SK-N-SH (cell line): ENCODE results near the gene MKRN2OS. TPM values are rescaled to one million over a fixed set of nuclear protein-coding genes. Genes with fewer than 3 reads are reported as not detected.
A peak's percentile ranks its signal among the peaks of the same experiment; 100 is the strongest.

Experiments used
- CTCF ChIA-PET: fragments of 300-600, 350-600 bp; formaldehyde crosslinking; extraction: SDS; loops from one replicate; lab custom pipeline; 2021; lab: Yijun Ruan, JAX
- POLR2A ChIA-PET: fragments of 350-600 bp; sonication (Branson Sonifier 250); formaldehyde crosslinking; extraction: SDS; loops from one replicate; lab custom pipeline; 2020; ENCODE audit warnings: antibody characterized with exemption, inconsistent platforms; lab: Yijun Ruan, JAX
- DNase-seq: peaks from one replicate; pipeline ENCODE4 v3.0.0; 2012
- H2AFZ ChIP-seq: fragments of 200-600 bp; sonication (generic); 2 replicates; pipeline ENCODE4 v1.8.1; 2016; ENCODE audit warnings: antibody characterized with exemption, mild to moderate bottlenecking, low read depth
- H3F3A ChIP-seq: fragments of 200-600 bp; sonication (generic); replicated peaks from 2 replicates; pipeline ENCODE3; 2016; ENCODE audit warnings: antibody characterized with exemption, mild to moderate bottlenecking; ENCODE audit not compliant: insufficient read depth
- H3K27ac ChIP-seq, 2 experiments: fragments of 200-500 bp in 1 of 2; fragments of 200-600 bp in 1 of 2; sonication (Bioruptor generic) in 1 of 2; sonication (generic), shearing (Covaris generic) in 1 of 2; 2 replicates each; pipeline versions ENCODE4 v1.5.1 to v1.6.1; 2014 to 2016; ENCODE audit warnings: low read depth in 2 of 2, inconsistent platforms in 1 of 2, low read length in 1 of 2, mild to moderate bottlenecking in 1 of 2, mixed read lengths in 1 of 2
- H3K27me3 ChIP-seq: fragments of 200-600 bp; sonication (generic), shearing (Covaris generic); 2 replicates; pipeline ENCODE4 v1.6.1; 2016; ENCODE audit warnings: mixed run types; ENCODE audit not compliant: insufficient read depth
- H3K36me3 ChIP-seq, 2 experiments: fragments of 200-500 bp in 1 of 2; fragments of 200-600 bp in 1 of 2; sonication (Bioruptor generic) in 1 of 2; sonication (generic) in 1 of 2; replicated peaks in 1 of 2; 2 replicates each; pipeline versions ENCODE3 to v1.5.1; 2014 to 2016; ENCODE audit warnings: low read length in 1 of 2, mild to moderate bottlenecking in 1 of 2; ENCODE audit not compliant: insufficient read depth in 2 of 2, control insufficient read depth in 1 of 2
- H3K4me1 ChIP-seq, 2 experiments: fragments of 200-500 bp in 1 of 2; fragments of 200-600 bp in 1 of 2; sonication (Bioruptor generic) in 1 of 2; sonication (generic), shearing (Covaris generic) in 1 of 2; 2 replicates each; pipeline versions ENCODE4 v1.5.1 to v1.6.1; 2014 to 2016; ENCODE audit warnings: low read depth in 1 of 2, low read length in 1 of 2, mixed run types in 1 of 2; ENCODE audit not compliant: insufficient read depth in 2 of 2, control insufficient read depth in 1 of 2
- H3K4me2 ChIP-seq: fragments of 200-600 bp; sonication (generic), shearing (Covaris generic); 2 replicates; pipeline ENCODE4 v1.6.1; 2017; ENCODE audit warnings: mixed run types
- H3K4me3 ChIP-seq, 2 experiments: fragments of 200-500 bp in 1 of 2; fragments of 200-600 bp in 1 of 2; sonication (Bioruptor generic) in 1 of 2; sonication (generic), shearing (Covaris generic) in 1 of 2; 2 replicates each; pipeline versions ENCODE4 v1.5.1 to v1.8.1; 2014 to 2016; ENCODE audit warnings: low read depth in 2 of 2, inconsistent platforms in 1 of 2, low read length in 1 of 2, mild to moderate bottlenecking in 1 of 2, mixed read lengths in 1 of 2, moderate library complexity in 1 of 2
- H3K79me2 ChIP-seq: fragments of 200-600 bp; sonication (generic); 2 replicates; pipeline ENCODE4 v1.8.1; 2017; ENCODE audit warnings: mild to moderate bottlenecking; ENCODE audit not compliant: insufficient read depth
- H3K9ac ChIP-seq: fragments of 200-600 bp; sonication (generic); 2 replicates; pipeline ENCODE4 v1.6.1; 2017; ENCODE audit warnings: mixed run types
- H3K9me2 ChIP-seq: fragments of 200-600 bp; sonication (generic); 2 replicates; pipeline ENCODE4 v1.6.1; 2017; ENCODE audit warnings: mixed run types
- H3K9me3 ChIP-seq: fragments of 200-600 bp; sonication (generic); 2 replicates; pipeline ENCODE4 v1.6.1; 2017; ENCODE audit warnings: mixed run types, mild to moderate bottlenecking, moderate library complexity
- H4K20me1 ChIP-seq: fragments of 200-600 bp; sonication (generic); 2 replicates; pipeline ENCODE4 v1.6.1; 2017; ENCODE audit warnings: mild to moderate bottlenecking, mixed run types; ENCODE audit not compliant: insufficient read depth
- CHD2 ChIP-seq: fragments of 150-350 bp; IDR thresholded peaks from 2 replicates; pipeline ENCODE4 v1.6.1; 2018; ENCODE audit warnings: low read length; ENCODE audit not compliant: partially characterized antibody
- FOXM1 ChIP-seq: IDR thresholded peaks from 2 replicates; pipeline ENCODE4 v1.4.0; 2012; ENCODE audit warnings: low read depth, mild to moderate bottlenecking
- GABPA ChIP-seq: IDR thresholded peaks from 2 replicates; pipeline ENCODE4 v1.4.0; 2012; ENCODE audit warnings: low read depth, mild to moderate bottlenecking
- GATA2 ChIP-seq: sonication (generic); formaldehyde crosslinking; IDR thresholded peaks from 2 replicates; pipeline ENCODE4 v1.5.0; 2020; ENCODE audit warnings: mild to moderate bottlenecking, missing genetic modification reagents
- JUND ChIP-seq: IDR thresholded peaks from 2 replicates; pipeline ENCODE4 v1.4.0; 2012
- MXI1 ChIP-seq: IDR thresholded peaks from 2 replicates; pipeline ENCODE4 v1.6.1; 2012; ENCODE audit warnings: mild to moderate bottlenecking, low read depth, low read length, improper control_type of control experiment
- NRF1 ChIP-seq: IDR thresholded peaks from 2 replicates; pipeline ENCODE4 v1.6.1; 2012; ENCODE audit warnings: low read depth, mild to moderate bottlenecking, low read length
- RFX5 ChIP-seq: IDR thresholded peaks from 2 replicates; pipeline ENCODE4 v1.6.1; 2012; ENCODE audit warnings: mild to moderate bottlenecking, improper control_type of control experiment, low read length
- SIN3A ChIP-seq: IDR thresholded peaks from 2 replicates; pipeline ENCODE4 v1.6.1; 2012; ENCODE audit warnings: low read depth, mild to moderate bottlenecking, low read length, moderate library complexity, borderline replicate concordance
- TAF1 ChIP-seq: IDR thresholded peaks from 2 replicates; pipeline ENCODE4 v1.6.1; 2012; ENCODE audit warnings: low read depth, mild to moderate bottlenecking, low read length, moderate library complexity, borderline replicate concordance
- USF2 ChIP-seq: fragments of 150-350 bp; IDR thresholded peaks from 2 replicates; pipeline ENCODE4 v1.6.1; 2017; ENCODE audit warnings: antibody characterized with exemption, low read length, low read depth, borderline replicate concordance
- ZBTB33 ChIP-seq: IDR thresholded peaks from 2 replicates; pipeline ENCODE4 v1.4.0; 2012; ENCODE audit warnings: low read depth, borderline replicate concordance
- WGBS: methylation state at CpG from one replicate; pipeline ENCODE4 v1.1.6; 2017; ENCODE audit warnings: low lambda C conversion rate; 5-methylcytosine and 5-hydroxymethylcytosine counted together
- polyA plus RNA-seq, 3 experiments: library from polyadenylated mRNA; depleted of rRNA; stranded (reverse); fragments of >200 nt; gene quantifications; 2 replicates each; pipeline ENCODE4 v1.2.3, GENCODE V29; 2012
- TF ChIP-seq, protein P1 (sequence below): IDR thresholded peaks from 2 replicates; pipeline ENCODE4 v1.6.1; 2012; ENCODE audit warnings: mild to moderate bottlenecking, low read depth, low read length, moderate library complexity

MKRN2OS gene
- polyA plus RNA-seq, 1 of the 3 experiments (the other 2 are of a cell fraction) = not detected

GRCh38 chr3:12559520-12559919 is 14.2 kb upstream of the MKRN2OS start:
- 97% methylated on average over 3 of the region's 3 CpGs for WGBS
- Histone ChIP-seq H3K79me2 (peaks cover 75% of the 10 kb centered on the region), H4K20me1 (peaks cover 54% of the 10 kb centered on the region), H3K4me3 (no peak overlapping the region), H3F3A (no peaks in the 10 kb centered on the region), H3K4me2 (0 out of 2 replicates have a peak overlapping the region, but pooled peaks have one; percentile 74), H3K9ac (no peak overlapping the region), H3K4me1 (peaks cover 8 to 16% of the 10 kb centered on the region in 2 experiments; a peak in 3 of 4 replicates), H3K9me3 (no peaks in the 10 kb centered on the region), H3K27me3 (no peaks in the 10 kb centered on the region), H3K9me2 (no peaks in the 10 kb centered on the region), H3K36me3 (no peaks in the 10 kb centered on the region), H2AFZ (no peak overlapping the region), H3K27ac (no peak overlapping the region)
- CTCF ChIA-PET = interaction anchor here (1.3 to 1.4 kb wide), 2 partner anchors 18 to 424 kb away, joined by 3 to 4 read pairs; no protein-coding TSS in a partner anchor
- TF ChIP-seq USF2 (no peak), GABPA (no peak)
- POLR2A ChIA-PET = no interaction called here
- DNase-seq = no peak

DNA sequence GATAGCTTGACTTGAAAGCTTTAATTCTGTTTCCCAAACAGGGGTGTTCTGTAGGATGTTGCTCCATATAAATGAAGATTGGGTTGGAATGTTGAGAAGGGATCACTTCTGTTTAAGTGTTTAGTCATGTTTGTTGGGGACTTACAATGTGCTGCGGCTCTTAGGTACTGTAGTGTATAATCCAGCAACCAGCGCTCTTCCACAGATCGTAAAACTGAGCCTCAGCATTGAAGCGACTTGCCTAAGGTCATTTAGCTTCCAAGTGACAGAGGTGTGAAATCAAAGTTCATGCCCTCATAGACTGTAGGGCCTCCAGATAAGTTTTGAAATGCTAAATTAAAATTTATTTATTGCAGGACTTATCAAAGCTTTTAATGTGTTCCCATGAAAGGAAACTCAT is 13.4 kb upstream of the MKRN2OS start:
- WGBS = 89% methylated on average over 4 of the region's 4 CpGs
- Histone ChIP-seq H3K27ac (no peak overlapping the region), H3K4me3 (peak overlapping the region; percentile 92 to 94; a peak in 2 of 4 replicates), H3K9me3 (no peaks in the 10 kb centered on the region), H3K9ac (peak overlapping the region; percentile 87; the same call in 1 of the 2 replicates), H3F3A (no peaks in the 10 kb centered on the region), H3K36me3 (no peaks in the 10 kb centered on the region), H3K9me2 (no peaks in the 10 kb centered on the region), H3K4me1 (peaks cover 8 to 16% of the 10 kb centered on the region in 2 experiments; a peak in 3 of 4 replicates), H3K27me3 (no peaks in the 10 kb centered on the region), H2AFZ (no peak overlapping the region), H3K79me2 (peaks cover 67% of the 10 kb centered on the region), H3K4me2 (peak overlapping the region; percentile 74), H4K20me1 (peaks cover 54% of the 10 kb centered on the region)
- POLR2A ChIA-PET = interaction anchor here (0.7 kb wide), 1 partner anchor 39 kb away, joined by 3 read pairs; no protein-coding TSS in a partner anchor
- CTCF ChIA-PET = interaction anchor here (1.1 to 1.3 kb wide), 2 partner anchors 18 to 57 kb away, joined by 3 to 4 read pairs; no protein-coding TSS in a partner anchor
- DNase-seq = no peak
- TF ChIP-seq JUND = no peak
- no peak for TF ChIP-seq USF2
- no peak for TF ChIP-seq MXI1
- no peak for TF ChIP-seq NRF1
- no peak for TF ChIP-seq TAF1
- no peak for TF ChIP-seq FOXM1
- no peak for TF ChIP-seq RFX5
- TF ChIP-seq GATA2 (CRISPR knock-in tag) = no peak
- no peak for TF ChIP-seq CHD2
- no peak for TF ChIP-seq SIN3A
- TF ChIP-seq GABPA = no peak
- TF ChIP-seq, protein P1, sequence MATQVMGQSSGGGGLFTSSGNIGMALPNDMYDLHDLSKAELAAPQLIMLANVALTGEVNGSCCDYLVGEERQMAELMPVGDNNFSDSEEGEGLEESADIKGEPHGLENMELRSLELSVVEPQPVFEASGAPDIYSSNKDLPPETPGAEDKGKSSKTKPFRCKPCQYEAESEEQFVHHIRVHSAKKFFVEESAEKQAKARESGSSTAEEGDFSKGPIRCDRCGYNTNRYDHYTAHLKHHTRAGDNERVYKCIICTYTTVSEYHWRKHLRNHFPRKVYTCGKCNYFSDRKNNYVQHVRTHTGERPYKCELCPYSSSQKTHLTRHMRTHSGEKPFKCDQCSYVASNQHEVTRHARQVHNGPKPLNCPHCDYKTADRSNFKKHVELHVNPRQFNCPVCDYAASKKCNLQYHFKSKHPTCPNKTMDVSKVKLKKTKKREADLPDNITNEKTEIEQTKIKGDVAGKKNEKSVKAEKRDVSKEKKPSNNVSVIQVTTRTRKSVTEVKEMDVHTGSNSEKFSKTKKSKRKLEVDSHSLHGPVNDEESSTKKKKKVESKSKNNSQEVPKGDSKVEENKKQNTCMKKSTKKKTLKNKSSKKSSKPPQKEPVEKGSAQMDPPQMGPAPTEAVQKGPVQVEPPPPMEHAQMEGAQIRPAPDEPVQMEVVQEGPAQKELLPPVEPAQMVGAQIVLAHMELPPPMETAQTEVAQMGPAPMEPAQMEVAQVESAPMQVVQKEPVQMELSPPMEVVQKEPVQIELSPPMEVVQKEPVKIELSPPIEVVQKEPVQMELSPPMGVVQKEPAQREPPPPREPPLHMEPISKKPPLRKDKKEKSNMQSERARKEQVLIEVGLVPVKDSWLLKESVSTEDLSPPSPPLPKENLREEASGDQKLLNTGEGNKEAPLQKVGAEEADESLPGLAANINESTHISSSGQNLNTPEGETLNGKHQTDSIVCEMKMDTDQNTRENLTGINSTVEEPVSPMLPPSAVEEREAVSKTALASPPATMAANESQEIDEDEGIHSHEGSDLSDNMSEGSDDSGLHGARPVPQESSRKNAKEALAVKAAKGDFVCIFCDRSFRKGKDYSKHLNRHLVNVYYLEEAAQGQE = no peak
- no peak for TF ChIP-seq ZBTB33
- TF ChIP-seq, all 33 proteins: peak for 0
